ENCODE measurements around the gene SLC9A3.
"Not testable (repeated sequence)": the region's sequence is repeated elsewhere in the genome, so short reads cannot be mapped to it uniquely, and the experiment has no call there.

The SLC9A3 gene

GRCh38 chr5:479566-480319, 44.5 kb downstream of the SLC9A3 start:
- Mint-ChIP-seq H3K27me3 (ENCODE audit: low read depth) (peaks cover 4% of the 10 kb centered on the region), H3K9me3 (no peaks in the 10 kb centered on the region), H3K4me3 (no peak overlapping the region)

GRCh38 chr5:478982-479535, 45.2 kb downstream of the SLC9A3 start:
- no peak overlapping the region for H3K4me3 Mint-ChIP-seq
- H3K36me3 Mint-ChIP-seq (ENCODE audit: low read depth), result no peaks in the 10 kb centered on the region
- no peaks in the 10 kb centered on the region for H3K9me3 Mint-ChIP-seq
- peaks cover 4% of the 10 kb centered on the region for H3K27me3 Mint-ChIP-seq (ENCODE audit: low read depth)
- H3K4me1 Mint-ChIP-seq (ENCODE audit: low read depth), result peaks cover 3% of the 10 kb centered on the region
- H3K27ac Mint-ChIP-seq, result no peak overlapping the region

More at GRCh38 chr5:479566-480319, 44.5 kb downstream of the SLC9A3 start:
- peaks cover 2% of the 10 kb centered on the region for H3K4me1 Mint-ChIP-seq (ENCODE audit: low read depth)
- H3K36me3 Mint-ChIP-seq (ENCODE audit: low read depth), result no peaks in the 10 kb centered on the region
- H3K27ac Mint-ChIP-seq, result no peak overlapping the region

GRCh38 chr5:478369-478981, 45.8 kb downstream of the SLC9A3 start:
- Mint-ChIP-seq H3K27ac (no peak overlapping the region), H3K4me1 (ENCODE audit: low read depth) (peaks cover 5% of the 10 kb centered on the region), H3K27me3 (ENCODE audit: low read depth) (peaks cover 7% of the 10 kb centered on the region), H3K9me3 (no peaks in the 10 kb centered on the region), H3K36me3 (ENCODE audit: low read depth) (no peaks in the 10 kb centered on the region), H3K4me3 (no peak overlapping the region)

GRCh38 chr5:477871-478270, 46.4 kb downstream of the SLC9A3 start:
- Mint-ChIP-seq H3K27ac (no peak overlapping the region), H3K9me3 (no peaks in the 10 kb centered on the region), H3K27me3 (ENCODE audit: low read depth) (peaks cover 7% of the 10 kb centered on the region), H3K4me1 (ENCODE audit: low read depth) (peaks cover 5% of the 10 kb centered on the region), H3K36me3 (ENCODE audit: low read depth) (no peaks in the 10 kb centered on the region), H3K4me3 (no peak overlapping the region)

GRCh38 chr5:477247-477646, 47.0 kb downstream of the SLC9A3 start:
- no peak overlapping the region for H3K4me3 Mint-ChIP-seq
- H3K27me3 Mint-ChIP-seq (ENCODE audit: low read depth), result peaks cover 7% of the 10 kb centered on the region
- no peaks in the 10 kb centered on the region for H3K36me3 Mint-ChIP-seq (ENCODE audit: low read depth)
- H3K4me1 Mint-ChIP-seq (ENCODE audit: low read depth), result peaks cover 5% of the 10 kb centered on the region
- no peak overlapping the region for H3K27ac Mint-ChIP-seq
- H3K9me3 Mint-ChIP-seq, result no peaks in the 10 kb centered on the region

GRCh38 chr5:476814-477175, 47.5 kb downstream of the SLC9A3 start:
- H3K27ac Mint-ChIP-seq, result no peak overlapping the region
- H3K4me3 Mint-ChIP-seq, result no peak overlapping the region
- no peaks in the 10 kb centered on the region for H3K9me3 Mint-ChIP-seq
- peaks cover 7% of the 10 kb centered on the region for H3K27me3 Mint-ChIP-seq (ENCODE audit: low read depth)
- H3K36me3 Mint-ChIP-seq (ENCODE audit: low read depth), result peaks cover 2% of the 10 kb centered on the region
- H3K4me1 Mint-ChIP-seq (ENCODE audit: low read depth), result peaks cover 7% of the 10 kb centered on the region

GRCh38 chr5:476102-476813, 48.0 kb downstream of the SLC9A3 start:
- Mint-ChIP-seq H3K36me3 (ENCODE audit: low read depth) (peaks cover 3% of the 10 kb centered on the region), H3K27me3 (ENCODE audit: low read depth) (peaks cover 7% of the 10 kb centered on the region)

GRCh38 chr5:475704-476101, 48.5 kb downstream of the SLC9A3 start:
- Mint-ChIP-seq H3K4me3 (no peak overlapping the region), H3K4me1 (ENCODE audit: low read depth) (peaks cover 13% of the 10 kb centered on the region), H3K9me3 (no peaks in the 10 kb centered on the region), H3K27me3 (ENCODE audit: low read depth) (peaks cover 7% of the 10 kb centered on the region), H3K36me3 (ENCODE audit: low read depth) (peaks cover 3% of the 10 kb centered on the region), H3K27ac (no peak overlapping the region)

More at GRCh38 chr5:476102-476813, 48.0 kb downstream of the SLC9A3 start:
- Mint-ChIP-seq H3K9me3 (no peaks in the 10 kb centered on the region), H3K27ac (no peak overlapping the region), H3K4me3 (no peak overlapping the region), H3K4me1 (ENCODE audit: low read depth) (peaks cover 11% of the 10 kb centered on the region)

GRCh38 chr5:474840-475661, 49.2 kb downstream of the SLC9A3 start:
- Mint-ChIP-seq H3K27me3 (ENCODE audit: low read depth) (peaks cover 7% of the 10 kb centered on the region), H3K36me3 (ENCODE audit: low read depth) (peaks cover 7% of the 10 kb centered on the region), H3K4me1 (ENCODE audit: low read depth) (peaks cover 14% of the 10 kb centered on the region), H3K27ac (no peak overlapping the region), H3K9me3 (no peaks in the 10 kb centered on the region), H3K4me3 (peak overlapping the region; percentile 59)

- not testable (repeated sequence) for H3K27me3 Mint-ChIP-seq (ENCODE audit: low read depth); H3K9me3 Mint-ChIP-seq; H3K27ac Mint-ChIP-seq; H3K36me3 Mint-ChIP-seq (ENCODE audit: low read depth)
- peaks cover 15% of the 10 kb centered on the region for H3K4me1 Mint-ChIP-seq (ENCODE audit: low read depth)
- H3K4me3 Mint-ChIP-seq, result peak overlapping the region; percentile 59
Measured at GRCh38 chr5:474232-474839, 49.9 kb downstream of the SLC9A3 start.

GRCh38 chr5:473551-474192, 50.6 kb downstream of the SLC9A3 start:
- Mint-ChIP-seq H3K27ac (no peak overlapping the region), H3K4me1 (ENCODE audit: low read depth) (peaks cover 15% of the 10 kb centered on the region), H3K27me3 (ENCODE audit: low read depth) (peaks cover 7% of the 10 kb centered on the region), H3K9me3 (no peaks in the 10 kb centered on the region), H3K4me3 (peak overlapping the region; percentile 87), H3K36me3 (ENCODE audit: low read depth) (peaks cover 9% of the 10 kb centered on the region)

- peaks cover 7% of the 10 kb centered on the region for H3K27me3 Mint-ChIP-seq (ENCODE audit: low read depth)
- H3K4me3 Mint-ChIP-seq, result peak overlapping the region; percentile 76
- H3K4me1 Mint-ChIP-seq (ENCODE audit: low read depth), result peaks cover 15% of the 10 kb centered on the region
- peak overlapping the region; percentile 67 for H3K27ac Mint-ChIP-seq
- peaks cover 9% of the 10 kb centered on the region for H3K36me3 Mint-ChIP-seq (ENCODE audit: low read depth)
- H3K9me3 Mint-ChIP-seq, result no peaks in the 10 kb centered on the region
Measured at GRCh38 chr5:472656-473550, 51.3 kb downstream of the SLC9A3 start.
